H9 (cell line): ENCODE data around the gene TET2. TPM values are rescaled to one million over a fixed set of nuclear protein-coding genes. Genes with fewer than 3 reads are reported as not detected.

Experiments
- DNase-seq: peaks from one replicate; pipeline ENCODE4 v3.0.0-alpha.2; 2017
- H2AFZ ChIP-seq: one replicate; pipeline ENCODE4 v1.6.1; 2013; ENCODE audit warnings: mild to moderate bottlenecking, low read length, control low read depth, moderate library complexity
- H2AK5ac ChIP-seq: 2 replicates; pipeline ENCODE4 v1.6.1; 2013; ENCODE audit warnings: low read length, control low read depth, mixed read lengths; ENCODE audit not compliant: insufficient read length
- H2BK120ac ChIP-seq: one replicate; pipeline ENCODE4 v1.6.1; 2013; ENCODE audit warnings: low read depth, mild to moderate bottlenecking, low read length, control low read depth, inconsistent platforms; ENCODE audit not compliant: poor library complexity, severe bottlenecking
- H2BK12ac ChIP-seq: 2 replicates; pipeline ENCODE4 v1.6.1; 2013; ENCODE audit warnings: low read length, control low read depth, mixed read lengths, low read depth; ENCODE audit not compliant: insufficient read length
- H2BK15ac ChIP-seq: 2 replicates; pipeline ENCODE4 v1.6.1; 2013; ENCODE audit warnings: low read depth, low read length, control low read depth
- H2BK20ac ChIP-seq: one replicate; pipeline ENCODE4 v1.6.1; 2013; ENCODE audit warnings: low read depth, mild to moderate bottlenecking, low read length, control low read depth, inconsistent platforms; ENCODE audit not compliant: poor library complexity, severe bottlenecking
- H2BK5ac ChIP-seq: 2 replicates; pipeline ENCODE4 v1.6.1; 2013; ENCODE audit warnings: low read length, control low read depth, mixed read lengths; ENCODE audit not compliant: insufficient read length
- H3K14ac ChIP-seq: 2 replicates; pipeline ENCODE4 v1.6.1; 2013; ENCODE audit warnings: low read length, control low read depth; ENCODE audit not compliant: insufficient read depth
- H3K18ac ChIP-seq: 2 replicates; pipeline ENCODE4 v1.6.1; 2013; ENCODE audit warnings: low read depth, mild to moderate bottlenecking, mixed read lengths, low read length, control low read depth; ENCODE audit not compliant: insufficient read length
- H3K23ac ChIP-seq: 2 replicates; pipeline ENCODE4 v1.6.1; 2013; ENCODE audit warnings: low read length, control low read depth, mixed read lengths, low read depth; ENCODE audit not compliant: insufficient read length
- H3K23me2 ChIP-seq: 2 replicates; pipeline ENCODE4 v1.6.1; 2013; ENCODE audit warnings: low read depth, mild to moderate bottlenecking, mixed read lengths, low read length, control low read depth; ENCODE audit not compliant: insufficient read length, poor library complexity, severe bottlenecking
- H3K27ac ChIP-seq: 2 replicates; pipeline ENCODE4 v1.5.1; 2013; ENCODE audit warnings: low read length, control low read depth, mixed read lengths, low read depth; ENCODE audit not compliant: insufficient read length
- H3K27me3 ChIP-seq: 2 replicates; pipeline ENCODE4 v1.6.1; 2013; ENCODE audit warnings: low read length, control low read depth, inconsistent platforms; ENCODE audit not compliant: insufficient read depth
- H3K4ac ChIP-seq: 2 replicates; pipeline ENCODE4 v1.6.1; 2013; ENCODE audit warnings: low read depth, mild to moderate bottlenecking, control low read depth, inconsistent platforms, low read length, moderate library complexity
- H3K4me1 ChIP-seq: 2 replicates; pipeline ENCODE4 v1.6.1; 2013; ENCODE audit warnings: low read length, control low read depth, inconsistent platforms; ENCODE audit not compliant: insufficient read depth
- H3K4me2 ChIP-seq: 2 replicates; pipeline ENCODE4 v1.6.1; 2013; ENCODE audit warnings: low read length, control low read depth, mixed read lengths; ENCODE audit not compliant: insufficient read length, insufficient read depth
- H3K56ac ChIP-seq: 2 replicates; pipeline ENCODE4 v1.6.1; 2013; ENCODE audit warnings: low read depth, mild to moderate bottlenecking, mixed read lengths, low read length, control low read depth; ENCODE audit not compliant: insufficient read length
- H3K79me1 ChIP-seq: 2 replicates; pipeline ENCODE4 v1.6.1; 2013; ENCODE audit warnings: low read depth, mild to moderate bottlenecking, moderate library complexity, low read length, control low read depth, inconsistent platforms; ENCODE audit not compliant: insufficient read depth, poor library complexity, severe bottlenecking
- H3K79me2 ChIP-seq: 2 replicates; pipeline ENCODE4 v1.6.1; 2013; ENCODE audit warnings: low read length, control low read depth, inconsistent platforms; ENCODE audit not compliant: insufficient read depth
- H3K9ac ChIP-seq: 2 replicates; pipeline ENCODE4 v1.6.1; 2013; ENCODE audit warnings: low read length, control low read depth, mixed read lengths; ENCODE audit not compliant: insufficient read length; ENCODE audit errors: extremely low read depth
- H3K9me3 ChIP-seq: one replicate; pipeline ENCODE4 v1.6.1; 2013; ENCODE audit warnings: low read depth, low read length, inconsistent platforms; ENCODE audit not compliant: control insufficient read depth
- H3T11ph ChIP-seq: one replicate; pipeline ENCODE4 v1.6.1; 2013; ENCODE audit warnings: mild to moderate bottlenecking, low read length, control low read depth, inconsistent platforms
- H4K20me1 ChIP-seq: one replicate; pipeline ENCODE4 v1.6.1; 2013; ENCODE audit not compliant: control insufficient read depth, insufficient read length, insufficient read depth
- H4K5ac ChIP-seq: 2 replicates; pipeline ENCODE4 v1.6.1; 2013; ENCODE audit warnings: low read depth, mild to moderate bottlenecking, mixed read lengths, low read length, control low read depth; ENCODE audit not compliant: insufficient read length
- H4K8ac ChIP-seq: replicated peaks from 2 replicates; pipeline ENCODE4 v1.6.1; 2013; ENCODE audit warnings: low read length, control low read depth, mixed read lengths, low read depth; ENCODE audit not compliant: insufficient read length
- H4K91ac ChIP-seq: 2 replicates; pipeline ENCODE4 v1.6.1; 2013; ENCODE audit warnings: low read depth, mild to moderate bottlenecking, moderate library complexity, mixed read lengths, low read length, control low read depth; ENCODE audit not compliant: insufficient read length
- H3K27ac Mint-ChIP-seq, 3 experiments: 2 replicates in 2 of 3; 3 replicates in 1 of 3; pipeline ENCODE4 v1.8.0; 2020 to 2021; ENCODE audit warnings: mixed read lengths in 3 of 3, mild to moderate bottlenecking in 1 of 3, moderate library complexity in 1 of 3
- H3K27me3 Mint-ChIP-seq: 2 replicates; pipeline ENCODE4 v1.8.0; 2021; ENCODE audit warnings: low read depth, mild to moderate bottlenecking, moderate library complexity, mixed read lengths
- H3K36me3 Mint-ChIP-seq, 3 experiments: 2 replicates in 2 of 3; 3 replicates in 1 of 3; pipeline ENCODE4 v1.8.0; 2020 to 2021; ENCODE audit warnings: low read depth in 3 of 3, mixed read lengths in 3 of 3; ENCODE audit not compliant: insufficient read depth in 1 of 3
- H3K4me1 Mint-ChIP-seq, 2 experiments: 2 replicates each; pipeline ENCODE4 v1.8.0; 2020; ENCODE audit warnings: mixed read lengths in 2 of 2
- H3K4me3 Mint-ChIP-seq, 2 experiments: 2 replicates in 1 of 2; 3 replicates in 1 of 2; pipeline ENCODE4 v1.8.0; 2020 to 2021; ENCODE audit warnings: mild to moderate bottlenecking in 2 of 2, mixed read lengths in 2 of 2, moderate library complexity in 1 of 2
- H3K9me3 Mint-ChIP-seq, 2 experiments: 2 replicates in 1 of 2; 3 replicates in 1 of 2; pipeline ENCODE4 v1.8.0; 2020; ENCODE audit warnings: mild to moderate bottlenecking in 2 of 2, mixed read lengths in 2 of 2, moderate library complexity in 1 of 2
- CTCF ChIP-seq: fragments of 200-600 bp; sonication (generic); conservative IDR thresholded peaks from 3 replicates; pipeline ENCODE4 v1.8.0; 2021; ENCODE audit warnings: antibody characterized with exemption, mild to moderate bottlenecking
- WGBS: extraction: QIAGEN DNeasy Blood & Tissue Kit; methylation state at CpG from one replicate; pipeline ENCODE4 v1.1.7; 2013; ENCODE audit warnings: missing lambda C conversion rate, low lambda C conversion rate, mixed read lengths; ENCODE audit not compliant: insufficient read length; ENCODE audit errors: extremely low coverage; 5-methylcytosine and 5-hydroxymethylcytosine counted together
- total RNA-seq: library from RNA; stranded (reverse); gene quantifications from 2 replicates; pipeline ENCODE4 v1.2.1, GENCODE V29; 2021

Gene TET2
- total RNA-seq, 1 experiment from 2014 or later: 3.1 TPM

GRCh38 chr4:105267280-105267679 is 120.6 kb downstream of the TET2 start:
- Histone ChIP-seq H3K79me1 (no peaks in the 10 kb centered on the region), H3K18ac (no peak overlapping the region), H3K23ac (no peak overlapping the region), H2BK120ac (no peak overlapping the region), H3K27me3 (no peaks in the 10 kb centered on the region), H3K9ac (no peak overlapping the region), H3K4me2 (no peak overlapping the region), H3K4me1 (no peaks in the 10 kb centered on the region), H4K8ac (no peak overlapping the region), H2AFZ (no peak overlapping the region), H3K56ac (no peak overlapping the region), H3T11ph (no peak overlapping the region), H4K5ac (no peak overlapping the region), H3K9me3 (no peaks in the 10 kb centered on the region), H2BK20ac (no peak overlapping the region), H2BK12ac (no peak overlapping the region), H2BK5ac (no peak overlapping the region), H4K20me1 (no peaks in the 10 kb centered on the region), H3K27ac (no peak overlapping the region), H2AK5ac (no peak overlapping the region), H4K91ac (no peak overlapping the region), H3K79me2 (no peaks in the 10 kb centered on the region), H2BK15ac (no peak overlapping the region), H3K4ac (no peak overlapping the region), H3K14ac (no peak overlapping the region), H3K23me2 (no peaks in the 10 kb centered on the region)
- H3K4me1 Mint-ChIP-seq: no peaks in the 10 kb centered on the region
- TF ChIP-seq CTCF: no peak
- no peak overlapping the region for H3K4me3 Mint-ChIP-seq
- no peaks in the 10 kb centered on the region for H3K27me3 Mint-ChIP-seq
- no peak for DNase-seq
- peaks cover 5 to 6% (median 5%) of the 10 kb centered on the region in 3 experiments; a peak in 6 of 7 replicates for H3K36me3 Mint-ChIP-seq
- no peaks in the 10 kb centered on the region; a peak in 1 of 5 replicates for H3K9me3 Mint-ChIP-seq
- H3K27ac Mint-ChIP-seq: no peak overlapping the region
- no CpG with 5 or more reads among the region's 3 CpGs for whole genome bisulfite sequencing
